Esophagus squamous epithelium (tissue), 4 donors: ENCODE measurements around the gene VPS33A.
A peak's percentile ranks its signal among the peaks of the same experiment; 100 is the strongest.

ENCODE experiments used
- POLR2A ChIP-seq, 4 donors: fragments of 450-650 bp; IDR thresholded peaks; one replicate each; pipeline ENCODE4 v1.6.1; 2017; ENCODE audit warnings: antibody characterized with exemption in 4 of 4, mild to moderate bottlenecking in 4 of 4, moderate library complexity in 3 of 4
- TF ChIP-seq, protein P1 (sequence below), 6 experiments: fragments of 450-650 bp in 4 of 6; fragments of 200-600 bp in 2 of 6; sonication (generic) in 2 of 6; IDR thresholded peaks; one replicate each; pipeline ENCODE4 v1.5.1; 2016 to 2019; ENCODE audit warnings: antibody characterized with exemption in 6 of 6, mild to moderate bottlenecking in 4 of 6, moderate library complexity in 4 of 6

GRCh38 chr12:122266230-122266901, at the start of gene VPS33A:
- TF ChIP-seq, protein P1, sequence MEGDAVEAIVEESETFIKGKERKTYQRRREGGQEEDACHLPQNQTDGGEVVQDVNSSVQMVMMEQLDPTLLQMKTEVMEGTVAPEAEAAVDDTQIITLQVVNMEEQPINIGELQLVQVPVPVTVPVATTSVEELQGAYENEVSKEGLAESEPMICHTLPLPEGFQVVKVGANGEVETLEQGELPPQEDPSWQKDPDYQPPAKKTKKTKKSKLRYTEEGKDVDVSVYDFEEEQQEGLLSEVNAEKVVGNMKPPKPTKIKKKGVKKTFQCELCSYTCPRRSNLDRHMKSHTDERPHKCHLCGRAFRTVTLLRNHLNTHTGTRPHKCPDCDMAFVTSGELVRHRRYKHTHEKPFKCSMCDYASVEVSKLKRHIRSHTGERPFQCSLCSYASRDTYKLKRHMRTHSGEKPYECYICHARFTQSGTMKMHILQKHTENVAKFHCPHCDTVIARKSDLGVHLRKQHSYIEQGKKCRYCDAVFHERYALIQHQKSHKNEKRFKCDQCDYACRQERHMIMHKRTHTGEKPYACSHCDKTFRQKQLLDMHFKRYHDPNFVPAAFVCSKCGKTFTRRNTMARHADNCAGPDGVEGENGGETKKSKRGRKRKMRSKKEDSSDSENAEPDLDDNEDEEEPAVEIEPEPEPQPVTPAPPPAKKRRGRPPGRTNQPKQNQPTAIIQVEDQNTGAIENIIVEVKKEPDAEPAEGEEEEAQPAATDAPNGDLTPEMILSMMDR (IDR thresholded peaks at IDR 0.05): peak in 1 of 6 experiments; percentile 12
- TF ChIP-seq POLR2A (IDR thresholded peaks at IDR 0.05): peak in 3 of 4 donors; percentile 16 to 45 (median 28)
